ENCODE data around the gene KRT8.
"Not testable (repeated sequence)": the region's sequence is repeated elsewhere in the genome, so short reads cannot be mapped to it uniquely, and the experiment has no call there.

KRT8 gene

DNA sequence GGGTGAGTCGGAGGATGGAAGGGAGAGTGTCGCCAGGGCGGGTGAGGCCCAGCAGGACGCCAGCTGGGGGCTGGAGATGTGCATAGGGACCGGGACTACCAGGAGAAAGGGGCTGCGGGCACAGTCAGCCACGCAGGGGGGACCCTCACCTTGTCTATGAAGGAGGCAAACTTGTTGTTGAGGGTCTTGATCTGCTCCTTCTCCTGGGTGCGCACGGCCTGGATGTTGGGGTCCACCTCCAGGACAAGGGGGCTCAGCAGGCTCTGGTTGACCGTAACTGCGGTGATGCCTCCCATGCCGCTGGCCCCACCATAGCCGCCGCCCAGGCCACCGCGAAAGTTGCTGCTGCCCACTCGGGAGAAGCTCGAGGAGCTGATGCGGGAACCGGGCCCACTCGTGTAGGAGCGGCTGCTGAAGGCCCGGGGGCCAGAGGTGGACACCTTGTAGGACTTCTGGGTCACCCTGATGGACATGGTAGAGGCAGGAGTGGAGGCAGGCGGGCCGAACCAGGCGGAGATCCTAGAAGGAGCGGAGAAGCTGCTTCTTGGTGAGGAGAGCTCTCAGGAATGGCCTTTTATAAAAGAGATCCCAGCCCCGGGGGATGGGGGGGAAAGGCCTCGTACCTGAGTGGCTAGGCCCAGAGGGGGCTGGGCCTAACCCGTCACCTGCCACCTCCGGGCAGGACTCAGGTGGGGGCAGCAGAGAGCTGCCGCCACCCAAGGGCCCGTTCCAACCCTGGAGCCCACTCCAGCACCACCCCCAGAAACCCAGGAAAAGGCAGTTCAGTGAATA is at the start of gene KRT8:
TSS of gene KRT8 (minus strand) at position 568 of the 792 bp plus-strand sequence. CDS start at position 473, 95 bp downstream.
- FAIRE-seq, result not testable (repeated sequence)

DNA sequence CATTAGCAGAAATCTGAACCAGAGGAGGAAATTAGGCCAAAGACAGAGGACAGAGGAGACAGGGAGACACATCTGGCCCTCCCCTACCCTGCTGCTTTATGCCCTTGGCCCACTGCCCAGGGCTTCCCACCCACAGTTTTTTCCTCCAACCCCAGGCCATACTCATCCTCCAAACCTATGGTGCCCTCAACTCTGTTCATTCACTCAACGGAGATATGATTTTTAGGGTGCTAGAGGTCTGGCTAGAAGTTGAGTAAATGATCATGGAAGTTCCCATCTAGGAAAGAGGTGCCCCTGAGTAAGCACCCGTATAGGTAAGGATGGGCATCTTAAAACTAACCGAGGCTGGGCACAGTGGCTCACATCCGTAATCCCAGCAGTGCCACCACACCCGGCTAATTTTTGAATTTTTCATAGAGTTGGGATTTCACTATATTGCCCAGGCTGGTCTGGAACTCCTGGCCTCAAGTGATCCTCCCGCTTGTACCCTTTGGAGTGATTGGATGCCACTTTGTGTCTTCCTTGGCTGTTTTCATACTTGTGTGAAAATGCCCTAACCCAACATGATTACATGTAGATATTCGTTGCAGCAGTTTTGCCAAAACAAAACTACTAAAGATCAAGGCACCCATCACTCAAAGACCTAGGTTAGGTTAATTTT is 48.4 kb upstream of the KRT8 start:
- no peak for FAIRE-seq

DNA sequence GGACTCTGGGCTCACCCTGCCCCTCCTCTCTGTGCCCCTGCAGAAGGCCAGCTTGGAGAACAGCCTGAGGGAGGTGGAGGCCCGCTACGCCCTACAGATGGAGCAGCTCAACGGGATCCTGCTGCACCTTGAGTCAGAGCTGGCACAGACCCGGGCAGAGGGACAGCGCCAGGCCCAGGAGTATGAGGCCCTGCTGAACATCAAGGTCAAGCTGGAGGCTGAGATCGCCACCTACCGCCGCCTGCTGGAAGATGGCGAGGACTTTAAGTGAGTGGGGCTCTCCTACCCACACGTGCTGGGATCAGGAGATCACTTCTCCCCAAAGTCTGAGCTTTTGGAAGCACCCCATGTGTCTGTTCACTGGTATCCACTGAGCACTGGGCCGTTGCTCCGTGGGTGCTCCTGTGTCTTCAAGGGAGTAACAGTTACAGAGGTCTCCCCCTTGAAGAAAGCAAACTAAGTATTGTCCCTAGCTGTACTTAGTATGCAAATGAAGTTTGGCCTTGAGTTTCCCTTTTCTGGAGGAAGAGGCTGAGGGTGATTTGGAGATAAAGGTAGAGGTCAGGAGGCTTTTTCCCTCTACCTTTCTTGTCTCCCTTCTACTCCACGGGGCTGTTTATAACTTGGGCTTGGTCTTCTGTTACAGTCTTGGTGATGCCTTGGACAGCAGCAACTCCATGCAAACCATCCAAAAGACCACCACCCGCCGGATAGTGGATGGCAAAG is 47.4 kb upstream of the KRT8 start:
- FAIRE-seq, result no peak

DNA sequence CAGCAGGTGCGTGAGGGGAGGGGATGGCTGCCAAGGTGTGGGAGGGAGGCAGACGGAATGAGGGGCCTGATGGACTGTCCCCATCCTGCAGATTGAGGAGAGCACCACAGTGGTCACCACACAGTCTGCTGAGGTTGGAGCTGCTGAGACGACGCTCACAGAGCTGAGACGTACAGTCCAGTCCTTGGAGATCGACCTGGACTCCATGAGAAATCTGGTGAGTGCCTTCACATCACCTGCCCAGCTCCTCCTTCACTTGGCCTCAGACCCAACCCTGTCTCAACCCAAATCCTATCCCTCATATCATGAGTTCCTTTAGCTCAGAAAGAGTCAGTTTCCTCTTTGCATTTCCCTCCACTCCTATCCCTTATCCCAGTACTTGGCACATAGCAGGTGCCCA is 46.8 kb upstream of the KRT8 start:
- FAIRE-seq, result no peak

DNA sequence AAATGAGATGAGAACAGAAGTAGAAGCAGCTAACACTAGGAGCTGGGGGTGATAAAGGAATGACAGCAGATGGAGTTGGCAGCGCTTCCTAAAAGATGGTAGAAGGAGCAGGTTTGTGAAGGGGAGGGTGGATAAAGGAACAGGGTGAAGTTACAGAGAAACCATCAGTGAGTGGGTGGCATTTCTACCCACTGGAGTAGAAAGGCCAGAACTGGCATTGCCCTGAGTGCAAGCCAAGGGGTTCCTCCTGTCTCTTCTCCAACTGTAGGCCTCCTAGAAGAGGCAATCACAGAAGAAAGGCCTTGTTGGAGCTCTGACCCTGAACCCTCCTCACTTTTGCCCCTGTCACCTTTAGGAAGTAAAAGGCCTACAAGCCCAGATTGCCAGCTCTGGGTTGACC is 46.2 kb upstream of the KRT8 start:
- FAIRE-seq, result no peak

DNA sequence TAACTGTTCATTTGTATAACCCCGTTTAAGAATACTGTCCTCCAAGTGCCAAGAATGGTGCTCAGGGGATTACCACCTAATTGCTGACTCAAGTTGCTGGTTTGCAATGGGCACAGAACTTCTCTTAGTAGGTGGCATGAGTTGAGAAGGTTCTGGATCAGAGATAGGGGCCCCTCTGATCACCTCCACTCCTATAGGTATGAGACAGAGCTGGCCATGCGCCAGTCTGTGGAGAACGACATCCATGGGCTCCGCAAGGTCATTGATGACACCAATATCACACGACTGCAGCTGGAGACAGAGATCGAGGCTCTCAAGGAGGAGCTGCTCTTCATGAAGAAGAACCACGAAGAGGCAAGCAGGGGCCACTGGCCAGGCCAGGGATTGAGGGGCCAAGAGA is 45.7 kb upstream of the KRT8 start:
- no peak for FAIRE-seq

DNA sequence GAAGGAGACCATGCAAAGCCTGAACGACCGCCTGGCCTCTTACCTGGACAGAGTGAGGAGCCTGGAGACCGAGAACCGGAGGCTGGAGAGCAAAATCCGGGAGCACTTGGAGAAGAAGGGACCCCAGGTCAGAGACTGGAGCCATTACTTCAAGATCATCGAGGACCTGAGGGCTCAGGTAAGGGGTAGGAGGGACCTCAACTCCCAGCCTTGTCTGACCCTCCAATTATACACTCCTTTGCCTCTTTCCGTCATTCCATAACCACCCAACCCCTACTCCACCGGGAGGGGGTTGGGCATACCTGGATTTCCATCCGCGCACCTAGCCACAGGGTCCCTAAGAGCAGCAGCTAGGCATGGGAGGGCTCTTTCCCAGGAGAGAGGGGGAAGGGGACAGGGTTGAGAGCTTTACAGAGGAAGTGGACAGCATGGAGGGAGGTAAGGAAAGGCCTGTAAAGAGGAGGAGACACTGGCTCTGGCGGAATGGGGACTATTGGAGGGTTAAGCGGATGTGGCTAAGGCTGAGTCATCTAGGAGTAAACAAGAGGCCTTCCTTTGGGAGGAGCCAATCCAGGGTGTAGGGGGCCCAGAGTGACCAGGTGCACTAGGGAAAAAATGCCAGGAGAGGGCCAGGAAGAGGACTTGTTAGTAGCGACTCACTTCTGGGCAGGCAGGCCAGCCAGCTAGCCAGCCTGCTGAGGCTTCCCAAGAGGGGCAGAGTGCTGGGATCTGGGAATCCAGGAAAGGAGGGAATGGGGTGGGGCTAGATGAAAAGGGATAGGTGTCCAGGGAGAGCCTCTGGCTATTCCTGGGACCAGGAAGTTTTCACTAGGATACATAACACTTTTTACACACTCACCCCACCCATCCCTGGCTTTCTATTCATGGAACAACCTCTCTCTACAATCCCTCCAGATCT is 44.8 kb upstream of the KRT8 start:
- no peak for FAIRE-seq

DNA sequence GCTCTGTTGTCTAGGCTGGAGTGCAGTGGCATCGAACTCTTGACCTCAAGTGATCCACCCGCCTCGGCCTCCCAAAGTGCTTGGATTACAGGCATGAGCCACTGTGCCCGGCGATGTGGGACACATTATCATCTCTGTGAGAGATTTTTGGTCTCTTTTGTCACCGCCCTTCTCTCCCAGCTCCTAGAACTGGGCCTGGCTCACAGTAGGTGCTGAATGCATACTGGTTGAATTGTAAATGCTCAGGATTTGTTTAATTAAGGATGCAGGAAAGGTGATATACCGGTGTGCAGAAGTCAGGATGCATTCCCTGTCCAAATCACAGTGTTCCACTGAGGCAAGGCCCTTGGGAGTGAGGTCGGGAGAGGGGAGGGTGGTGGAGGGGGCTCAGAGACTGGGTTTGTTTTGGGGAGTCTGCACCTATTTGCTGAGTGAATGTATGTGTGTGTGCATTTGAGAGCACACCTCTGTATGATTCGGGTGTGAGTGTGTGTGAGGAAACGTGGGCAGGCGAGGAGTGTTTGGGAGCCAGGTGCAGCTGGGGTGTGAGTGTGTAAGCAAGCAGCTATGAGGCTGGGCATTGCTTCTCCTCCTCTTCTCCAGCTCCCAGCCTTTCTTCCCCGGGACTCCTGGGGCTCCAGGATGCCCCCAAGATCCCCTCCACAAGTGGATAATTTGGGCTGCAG is 43.0 kb upstream of the KRT8 start:
- FAIRE-seq, result no peak

DNA sequence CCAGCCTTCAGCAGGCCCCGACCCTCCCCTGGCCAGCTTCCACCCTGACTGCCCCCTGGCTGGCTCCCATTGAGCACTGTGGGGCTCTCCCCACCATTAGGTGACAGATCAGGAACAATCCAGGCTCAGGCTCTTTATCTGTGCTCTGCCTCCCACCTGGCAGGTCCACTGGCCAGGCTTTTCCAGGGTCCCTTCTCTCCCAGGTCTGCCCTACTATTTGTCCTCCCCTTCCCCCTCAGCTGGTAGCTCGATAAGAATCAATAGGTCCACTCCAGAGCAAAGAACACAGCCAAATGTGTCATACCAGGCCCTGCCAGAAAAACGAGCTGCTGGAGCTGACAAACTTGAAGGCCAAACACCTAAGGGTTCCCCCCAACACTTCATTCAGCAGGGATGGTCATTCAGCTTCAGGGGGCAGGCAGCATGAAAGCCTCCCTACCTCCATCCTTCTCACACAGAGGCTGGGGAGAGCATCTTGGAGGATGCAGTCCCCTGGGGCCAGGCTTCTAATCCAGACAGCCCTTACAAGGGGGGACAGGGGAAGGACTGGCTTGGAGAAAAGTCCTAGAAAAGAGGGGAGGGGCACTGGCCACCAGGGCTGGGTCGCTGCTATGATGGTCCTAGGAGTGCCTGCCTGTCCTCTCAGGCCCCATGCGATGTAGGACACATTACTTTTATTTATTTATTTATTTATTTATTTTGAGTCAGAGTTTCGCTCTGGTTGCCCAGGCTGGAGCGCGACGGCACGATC is 42.1 kb upstream of the KRT8 start:
- FAIRE-seq, result no peak

DNA sequence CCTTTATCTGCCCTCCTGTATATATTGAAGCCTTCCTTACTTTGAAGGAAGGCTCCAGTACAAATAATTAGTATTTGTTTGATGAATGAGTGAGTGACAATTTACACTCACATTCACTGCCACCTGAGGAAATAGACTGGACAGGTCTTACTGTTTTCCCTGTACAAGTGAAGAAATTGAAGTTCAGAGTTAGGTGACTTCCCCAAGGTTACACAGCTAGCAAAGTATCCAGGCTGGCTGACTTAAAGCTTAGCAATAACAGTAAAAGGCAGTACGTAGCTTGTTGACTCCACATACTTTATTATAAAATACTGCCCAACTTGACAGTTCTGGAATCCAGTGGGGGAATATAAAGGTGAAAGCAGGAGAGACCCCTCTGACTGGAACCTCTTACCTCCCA is 41.5 kb upstream of the KRT8 start:
- FAIRE-seq, result no peak

DNA sequence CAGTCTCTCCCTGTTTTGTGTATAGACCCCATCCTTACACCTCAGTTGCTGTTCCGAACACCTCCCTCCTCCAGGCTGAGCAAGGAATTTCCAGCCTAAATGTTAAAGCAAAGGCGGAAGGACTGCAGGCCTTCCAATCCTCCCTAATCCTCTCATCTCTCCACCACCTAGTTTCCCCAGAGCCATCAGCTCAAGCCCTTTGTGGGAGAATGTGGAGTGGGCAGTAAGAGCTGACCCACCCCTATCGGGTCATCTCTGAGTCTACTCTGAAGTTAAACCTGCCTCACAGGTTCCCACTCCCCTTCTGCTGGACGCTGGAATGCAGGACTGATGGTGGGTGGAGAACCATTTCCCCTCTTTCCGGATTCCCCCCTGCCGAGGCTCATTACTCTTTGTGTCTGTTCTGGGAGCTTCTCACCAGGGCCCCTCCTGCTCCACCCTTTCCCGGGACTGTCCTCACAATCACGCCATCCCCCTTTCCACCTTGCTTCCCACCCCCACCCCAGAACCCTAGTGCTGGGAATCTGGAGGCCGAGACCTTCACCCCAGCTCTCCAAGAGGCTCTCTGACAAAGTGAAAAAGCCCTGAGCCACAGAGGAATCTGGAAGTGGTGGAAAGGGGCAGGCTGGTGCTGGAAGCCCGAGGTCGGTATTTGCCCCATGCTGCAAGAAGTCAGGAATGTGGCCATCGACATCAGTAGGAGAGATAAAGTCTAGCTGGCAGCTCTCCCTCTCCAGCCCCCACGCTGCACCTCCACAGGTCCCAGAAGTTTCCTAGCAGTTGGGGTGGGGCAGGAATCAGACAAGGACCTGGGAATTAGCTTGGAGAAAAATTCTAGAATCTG is 40.7 kb upstream of the KRT8 start:
- no peak for FAIRE-seq

DNA sequence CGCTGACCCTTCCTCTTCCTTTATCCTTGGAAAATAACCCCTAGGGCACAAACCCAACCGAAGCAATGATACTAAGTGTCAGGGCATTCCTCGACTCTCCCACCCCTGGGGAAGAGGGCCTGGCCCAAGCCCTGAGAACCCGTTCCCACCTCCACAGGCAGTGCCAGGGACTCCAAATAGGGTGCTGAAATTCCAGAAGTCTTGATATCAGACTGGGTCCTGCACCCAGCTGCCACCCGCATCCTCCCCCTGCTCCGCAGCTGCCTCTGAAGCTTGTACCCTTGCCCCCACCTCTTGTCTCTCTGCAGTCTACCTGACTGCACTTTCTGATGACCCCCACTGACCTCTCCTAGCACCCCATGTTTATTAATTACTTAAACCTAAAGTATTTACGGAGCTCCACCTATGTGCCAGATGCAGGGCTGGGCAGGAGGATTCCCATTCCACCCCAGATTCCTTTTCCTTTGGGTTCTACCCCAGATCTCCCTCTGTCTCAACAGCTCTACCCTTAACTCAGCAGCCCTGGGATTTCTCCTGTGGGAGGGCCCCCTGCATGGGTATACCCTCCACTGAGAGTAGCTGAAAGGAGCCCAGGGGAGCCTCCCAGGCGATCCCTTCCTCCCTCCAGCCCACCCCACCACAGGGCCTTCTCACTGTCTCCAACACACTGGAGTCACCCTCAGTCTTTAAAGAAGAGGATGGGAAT is 40.0 kb upstream of the KRT8 start:
- no peak for FAIRE-seq

DNA sequence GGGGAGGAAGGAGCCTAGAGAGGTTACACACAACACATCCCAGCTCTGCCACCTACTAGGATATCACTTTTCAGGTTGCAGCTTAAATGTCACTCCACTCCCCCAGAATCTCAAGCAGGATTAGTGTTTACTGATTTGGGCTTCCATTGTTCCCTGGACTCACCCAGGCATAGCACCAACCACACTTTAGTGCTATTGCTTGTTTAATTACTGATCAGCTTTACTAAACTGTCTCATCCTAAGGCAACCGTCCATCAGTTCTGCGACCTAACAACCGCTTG is 38.0 kb upstream of the KRT8 start:
- FAIRE-seq, result no peak

DNA sequence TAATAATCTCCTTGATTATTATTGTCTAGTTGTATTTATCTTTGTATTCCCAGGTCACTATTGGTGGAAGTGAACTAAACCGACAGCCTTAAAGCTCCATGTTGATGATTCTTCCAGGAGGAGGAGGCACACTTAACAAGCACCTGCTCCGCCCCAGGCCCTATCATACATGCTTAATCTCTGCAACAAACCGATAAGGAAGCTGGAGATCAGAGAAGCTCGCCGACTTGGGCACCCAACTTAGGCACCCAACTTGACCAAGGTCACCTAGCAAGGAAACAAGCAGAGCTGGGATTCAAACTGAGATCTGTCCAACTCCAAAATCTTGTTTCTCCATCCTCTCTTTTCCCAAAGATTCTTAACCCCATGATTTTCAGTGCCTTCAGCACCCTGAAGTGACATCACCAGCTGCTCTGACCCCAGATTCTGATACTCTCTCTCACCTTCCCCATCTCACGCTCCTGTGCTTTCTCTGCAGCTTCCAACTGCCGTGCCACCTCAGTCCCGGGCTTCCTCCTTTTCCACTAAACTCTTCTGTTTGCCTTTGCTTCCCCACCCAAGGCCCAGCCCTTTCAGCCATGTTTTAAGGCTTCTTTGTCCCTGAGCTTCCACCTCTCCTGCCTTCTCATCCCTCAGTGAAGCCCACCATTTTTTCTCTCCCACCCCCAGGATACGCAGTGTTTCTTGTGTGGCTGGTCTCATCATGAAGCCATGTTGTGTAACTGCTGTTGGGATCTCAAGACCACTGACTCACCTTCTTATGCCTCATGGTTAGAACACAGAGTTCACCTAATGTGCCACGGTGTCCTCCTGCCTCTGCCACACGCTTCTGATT is 37.4 kb upstream of the KRT8 start:
- FAIRE-seq, result no peak

DNA sequence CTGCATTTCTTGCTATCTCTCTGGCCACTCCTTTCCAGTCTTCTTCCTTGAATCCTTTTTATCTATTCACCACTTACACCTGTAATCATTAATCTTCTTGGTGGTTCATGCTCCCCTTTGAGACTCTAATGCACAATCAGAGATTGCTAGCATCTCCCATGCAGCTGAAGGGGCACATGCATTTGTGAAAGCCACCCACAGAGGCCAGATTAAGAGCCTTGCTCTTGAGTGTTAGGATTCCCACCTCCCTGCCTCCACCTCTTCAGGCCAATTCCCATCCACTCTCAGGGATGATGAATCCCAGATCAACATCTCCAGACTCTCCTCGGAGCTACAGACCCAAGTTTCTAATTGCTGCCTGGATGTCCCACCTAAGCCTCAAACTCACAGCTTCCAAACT is 24.7 kb upstream of the KRT8 start:
- no peak for FAIRE-seq

DNA sequence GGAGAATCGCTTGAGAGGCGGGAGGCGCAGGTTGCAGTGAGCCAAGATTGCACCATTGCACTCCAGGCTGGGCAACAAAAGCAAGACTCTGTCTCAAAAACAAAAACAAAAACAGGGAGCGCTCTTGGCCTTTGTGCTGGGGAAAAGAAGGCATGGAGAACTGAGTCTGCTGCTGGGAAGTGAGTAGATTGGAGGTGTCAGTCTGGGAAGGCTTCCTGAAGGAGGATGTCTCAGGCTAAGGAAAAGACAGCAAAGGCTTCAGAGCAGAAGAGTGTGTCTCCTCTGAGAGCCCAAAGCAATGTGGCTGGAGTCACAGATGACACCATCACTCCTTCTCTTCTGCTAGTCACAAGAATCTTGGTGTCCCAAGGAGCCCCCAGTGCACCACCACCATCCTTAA is 23.1 kb upstream of the KRT8 start:
- FAIRE-seq, result no peak

DNA sequence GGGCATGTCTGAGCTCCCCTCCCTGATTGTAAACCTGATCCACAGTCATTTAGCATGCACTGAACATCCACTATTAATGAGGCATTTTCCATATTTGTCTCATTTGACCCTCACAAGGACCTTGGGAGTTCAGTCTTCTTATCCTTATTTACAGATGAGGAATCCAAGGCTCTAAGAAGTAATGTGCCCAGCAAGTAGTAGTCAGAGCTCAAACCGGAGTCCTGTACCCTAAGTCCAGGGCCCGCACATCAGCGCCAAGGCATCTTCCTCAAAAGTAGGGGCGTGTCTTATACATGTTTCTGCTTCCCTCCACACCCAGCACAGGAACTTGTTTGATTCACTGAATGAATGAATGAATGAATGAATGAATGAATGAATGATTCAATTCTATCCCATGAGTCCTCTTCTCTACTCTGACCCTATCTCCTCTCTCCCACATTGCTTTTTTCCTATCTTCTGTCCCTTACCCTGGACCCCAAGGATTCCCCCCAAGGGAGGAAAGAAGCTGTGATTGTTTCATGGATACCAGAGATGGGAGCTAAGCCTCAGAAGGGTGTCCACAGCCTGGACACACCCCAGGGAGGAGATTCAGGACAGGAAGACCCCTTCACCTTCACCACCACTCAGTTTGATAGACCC is 21.8 kb upstream of the KRT8 start:
- FAIRE-seq, result no peak

DNA sequence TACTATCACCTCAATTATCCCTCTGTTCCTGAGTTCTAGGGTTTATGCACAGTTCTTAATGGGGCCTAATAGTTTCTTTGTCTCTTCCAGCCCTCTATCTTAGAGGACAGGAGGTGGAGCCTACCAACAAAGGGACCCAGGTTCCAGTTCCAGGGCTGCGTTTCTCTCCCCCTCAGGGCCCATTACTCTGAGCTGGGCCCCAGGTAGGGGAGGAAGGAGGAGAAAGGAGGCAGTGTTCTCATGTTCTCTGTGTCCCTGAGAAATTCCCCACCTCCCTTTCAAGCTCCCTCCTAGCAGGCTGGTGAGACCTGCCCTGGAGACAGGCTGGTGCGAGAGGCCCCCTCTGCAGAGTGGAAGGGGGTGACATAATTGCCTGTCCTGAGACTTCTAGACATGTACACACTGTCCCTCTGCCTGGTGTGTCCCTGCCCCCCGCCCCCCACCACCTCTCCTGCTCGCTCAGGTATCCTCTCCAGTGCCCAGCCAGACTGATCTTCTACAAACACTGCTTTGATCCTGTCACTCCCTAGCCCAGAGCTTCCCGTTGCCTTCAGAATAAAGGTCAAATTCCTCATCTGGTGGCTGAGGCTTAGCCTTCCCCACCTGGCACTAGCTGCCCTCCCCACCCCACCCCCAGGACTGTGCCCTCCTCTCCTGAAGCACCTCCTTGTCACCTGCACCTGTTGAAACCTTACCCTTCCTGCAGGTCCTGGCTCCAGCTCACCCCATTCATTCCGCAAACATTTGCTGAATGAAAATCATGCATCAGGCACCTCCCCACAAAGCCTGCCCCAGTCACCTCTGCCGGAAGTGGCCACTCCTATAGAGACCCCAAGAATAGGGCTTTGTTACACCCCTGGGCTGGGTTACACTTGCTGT is 21.1 kb upstream of the KRT8 start:
- no peak for FAIRE-seq

Measured in TTC549 (cell line).